ENCODE data around the gene ATP1A3.

DNA sequence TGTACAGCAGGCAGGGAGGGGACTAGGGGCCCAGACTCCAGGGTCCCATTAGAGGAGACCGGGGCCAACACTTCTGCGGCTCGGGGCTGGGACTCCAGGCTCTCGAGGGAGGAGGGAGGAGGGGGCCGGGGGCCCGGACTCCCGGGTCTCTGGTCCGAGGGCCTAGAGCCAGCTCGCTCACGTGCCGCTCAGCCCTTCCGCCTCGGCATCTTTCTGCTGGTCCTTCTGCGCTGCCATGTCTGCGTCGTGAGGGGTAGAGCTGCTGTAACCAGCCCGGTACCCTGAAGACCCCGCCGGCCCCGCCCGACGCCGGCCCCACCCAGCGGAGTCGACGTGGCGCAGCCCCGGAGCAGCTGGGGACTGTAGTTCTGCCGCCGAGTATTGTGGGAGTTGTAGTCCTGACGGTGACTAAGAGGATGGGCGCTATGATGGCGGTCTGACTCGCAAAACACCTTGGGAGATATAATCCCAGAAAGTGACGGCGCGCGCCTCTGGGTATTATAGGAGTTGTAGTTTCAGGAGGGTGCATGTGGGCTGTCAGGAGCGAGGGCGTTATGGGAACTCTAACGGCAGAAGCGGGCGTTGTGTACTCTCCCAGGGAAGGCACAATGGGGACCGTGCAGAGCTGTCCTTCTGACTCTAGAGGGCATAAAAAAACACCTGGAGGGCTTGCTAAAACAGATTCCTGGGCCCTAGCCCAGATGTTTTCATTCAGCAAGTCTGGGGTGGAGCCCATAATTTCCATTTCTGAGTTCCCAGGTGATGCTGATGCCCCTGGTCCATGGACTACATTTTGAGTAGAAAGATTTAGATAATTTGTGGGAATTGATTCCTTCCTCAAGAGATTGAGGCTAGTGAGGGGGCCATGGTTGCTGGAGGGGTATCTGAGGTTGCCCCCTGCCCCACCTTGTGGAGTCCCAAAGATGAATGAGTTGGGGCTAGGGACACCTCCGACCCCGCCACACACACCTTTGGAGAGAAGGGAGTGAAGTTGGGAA, 34.7 kb downstream of the ATP1A3 start, which contains the start of gene RABAC1:
- TF ChIP-seq, protein P1, sequence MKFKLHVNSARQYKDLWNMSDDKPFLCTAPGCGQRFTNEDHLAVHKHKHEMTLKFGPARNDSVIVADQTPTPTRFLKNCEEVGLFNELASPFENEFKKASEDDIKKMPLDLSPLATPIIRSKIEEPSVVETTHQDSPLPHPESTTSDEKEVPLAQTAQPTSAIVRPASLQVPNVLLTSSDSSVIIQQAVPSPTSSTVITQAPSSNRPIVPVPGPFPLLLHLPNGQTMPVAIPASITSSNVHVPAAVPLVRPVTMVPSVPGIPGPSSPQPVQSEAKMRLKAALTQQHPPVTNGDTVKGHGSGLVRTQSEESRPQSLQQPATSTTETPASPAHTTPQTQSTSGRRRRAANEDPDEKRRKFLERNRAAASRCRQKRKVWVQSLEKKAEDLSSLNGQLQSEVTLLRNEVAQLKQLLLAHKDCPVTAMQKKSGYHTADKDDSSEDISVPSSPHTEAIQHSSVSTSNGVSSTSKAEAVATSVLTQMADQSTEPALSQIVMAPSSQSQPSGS (CRISPR knock-in tag; IDR thresholded peaks at IDR 0.05; ENCODE audit: borderline replicate concordance, low read depth): no peak
- TF ChIP-seq, protein P2, sequence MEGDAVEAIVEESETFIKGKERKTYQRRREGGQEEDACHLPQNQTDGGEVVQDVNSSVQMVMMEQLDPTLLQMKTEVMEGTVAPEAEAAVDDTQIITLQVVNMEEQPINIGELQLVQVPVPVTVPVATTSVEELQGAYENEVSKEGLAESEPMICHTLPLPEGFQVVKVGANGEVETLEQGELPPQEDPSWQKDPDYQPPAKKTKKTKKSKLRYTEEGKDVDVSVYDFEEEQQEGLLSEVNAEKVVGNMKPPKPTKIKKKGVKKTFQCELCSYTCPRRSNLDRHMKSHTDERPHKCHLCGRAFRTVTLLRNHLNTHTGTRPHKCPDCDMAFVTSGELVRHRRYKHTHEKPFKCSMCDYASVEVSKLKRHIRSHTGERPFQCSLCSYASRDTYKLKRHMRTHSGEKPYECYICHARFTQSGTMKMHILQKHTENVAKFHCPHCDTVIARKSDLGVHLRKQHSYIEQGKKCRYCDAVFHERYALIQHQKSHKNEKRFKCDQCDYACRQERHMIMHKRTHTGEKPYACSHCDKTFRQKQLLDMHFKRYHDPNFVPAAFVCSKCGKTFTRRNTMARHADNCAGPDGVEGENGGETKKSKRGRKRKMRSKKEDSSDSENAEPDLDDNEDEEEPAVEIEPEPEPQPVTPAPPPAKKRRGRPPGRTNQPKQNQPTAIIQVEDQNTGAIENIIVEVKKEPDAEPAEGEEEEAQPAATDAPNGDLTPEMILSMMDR (IDR thresholded peaks at IDR 0.05): no peak
- no peak for TF ChIP-seq ZNF671 (CRISPR knock-in tag; IDR thresholded peaks at IDR 0.05)
- TF ChIP-seq, protein P3, sequence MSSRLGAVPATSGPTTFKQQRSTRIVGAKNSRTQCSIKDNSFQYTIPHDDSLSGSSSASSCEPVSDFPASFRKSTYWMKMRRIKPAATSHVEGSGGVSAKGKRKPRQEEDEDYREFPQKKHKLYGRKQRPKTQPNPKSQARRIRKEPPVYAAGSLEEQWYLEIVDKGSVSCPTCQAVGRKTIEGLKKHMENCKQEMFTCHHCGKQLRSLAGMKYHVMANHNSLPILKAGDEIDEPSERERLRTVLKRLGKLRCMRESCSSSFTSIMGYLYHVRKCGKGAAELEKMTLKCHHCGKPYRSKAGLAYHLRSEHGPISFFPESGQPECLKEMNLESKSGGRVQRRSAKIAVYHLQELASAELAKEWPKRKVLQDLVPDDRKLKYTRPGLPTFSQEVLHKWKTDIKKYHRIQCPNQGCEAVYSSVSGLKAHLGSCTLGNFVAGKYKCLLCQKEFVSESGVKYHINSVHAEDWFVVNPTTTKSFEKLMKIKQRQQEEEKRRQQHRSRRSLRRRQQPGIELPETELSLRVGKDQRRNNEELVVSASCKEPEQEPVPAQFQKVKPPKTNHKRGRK (CRISPR knock-in tag; IDR thresholded peaks at IDR 0.05; ENCODE audit: borderline replicate concordance): no peak
- TF ChIP-seq, protein P4, sequence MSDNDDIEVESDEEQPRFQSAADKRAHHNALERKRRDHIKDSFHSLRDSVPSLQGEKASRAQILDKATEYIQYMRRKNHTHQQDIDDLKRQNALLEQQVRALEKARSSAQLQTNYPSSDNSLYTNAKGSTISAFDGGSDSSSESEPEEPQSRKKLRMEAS (CRISPR knock-in tag; IDR thresholded peaks at IDR 0.05): peak; percentile 46; the same call in 1 of the 2 replicates
- TF ChIP-seq, protein P5, sequence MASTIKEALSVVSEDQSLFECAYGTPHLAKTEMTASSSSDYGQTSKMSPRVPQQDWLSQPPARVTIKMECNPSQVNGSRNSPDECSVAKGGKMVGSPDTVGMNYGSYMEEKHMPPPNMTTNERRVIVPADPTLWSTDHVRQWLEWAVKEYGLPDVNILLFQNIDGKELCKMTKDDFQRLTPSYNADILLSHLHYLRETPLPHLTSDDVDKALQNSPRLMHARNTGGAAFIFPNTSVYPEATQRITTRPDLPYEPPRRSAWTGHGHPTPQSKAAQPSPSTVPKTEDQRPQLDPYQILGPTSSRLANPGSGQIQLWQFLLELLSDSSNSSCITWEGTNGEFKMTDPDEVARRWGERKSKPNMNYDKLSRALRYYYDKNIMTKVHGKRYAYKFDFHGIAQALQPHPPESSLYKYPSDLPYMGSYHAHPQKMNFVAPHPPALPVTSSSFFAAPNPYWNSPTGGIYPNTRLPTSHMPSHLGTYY (CRISPR knock-in tag; IDR thresholded peaks at IDR 0.05): no peak
- TF ChIP-seq, protein P6, sequence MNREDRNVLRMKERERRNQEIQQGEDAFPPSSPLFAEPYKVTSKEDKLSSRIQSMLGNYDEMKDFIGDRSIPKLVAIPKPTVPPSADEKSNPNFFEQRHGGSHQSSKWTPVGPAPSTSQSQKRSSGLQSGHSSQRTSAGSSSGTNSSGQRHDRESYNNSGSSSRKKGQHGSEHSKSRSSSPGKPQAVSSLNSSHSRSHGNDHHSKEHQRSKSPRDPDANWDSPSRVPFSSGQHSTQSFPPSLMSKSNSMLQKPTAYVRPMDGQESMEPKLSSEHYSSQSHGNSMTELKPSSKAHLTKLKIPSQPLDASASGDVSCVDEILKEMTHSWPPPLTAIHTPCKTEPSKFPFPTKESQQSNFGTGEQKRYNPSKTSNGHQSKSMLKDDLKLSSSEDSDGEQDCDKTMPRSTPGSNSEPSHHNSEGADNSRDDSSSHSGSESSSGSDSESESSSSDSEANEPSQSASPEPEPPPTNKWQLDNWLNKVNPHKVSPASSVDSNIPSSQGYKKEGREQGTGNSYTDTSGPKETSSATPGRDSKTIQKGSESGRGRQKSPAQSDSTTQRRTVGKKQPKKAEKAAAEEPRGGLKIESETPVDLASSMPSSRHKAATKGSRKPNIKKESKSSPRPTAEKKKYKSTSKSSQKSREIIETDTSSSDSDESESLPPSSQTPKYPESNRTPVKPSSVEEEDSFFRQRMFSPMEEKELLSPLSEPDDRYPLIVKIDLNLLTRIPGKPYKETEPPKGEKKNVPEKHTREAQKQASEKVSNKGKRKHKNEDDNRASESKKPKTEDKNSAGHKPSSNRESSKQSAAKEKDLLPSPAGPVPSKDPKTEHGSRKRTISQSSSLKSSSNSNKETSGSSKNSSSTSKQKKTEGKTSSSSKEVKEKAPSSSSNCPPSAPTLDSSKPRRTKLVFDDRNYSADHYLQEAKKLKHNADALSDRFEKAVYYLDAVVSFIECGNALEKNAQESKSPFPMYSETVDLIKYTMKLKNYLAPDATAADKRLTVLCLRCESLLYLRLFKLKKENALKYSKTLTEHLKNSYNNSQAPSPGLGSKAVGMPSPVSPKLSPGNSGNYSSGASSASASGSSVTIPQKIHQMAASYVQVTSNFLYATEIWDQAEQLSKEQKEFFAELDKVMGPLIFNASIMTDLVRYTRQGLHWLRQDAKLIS (CRISPR knock-in tag; IDR thresholded peaks at IDR 0.05; ENCODE audit: borderline replicate concordance): no peak
- TF ChIP-seq, protein P7, sequence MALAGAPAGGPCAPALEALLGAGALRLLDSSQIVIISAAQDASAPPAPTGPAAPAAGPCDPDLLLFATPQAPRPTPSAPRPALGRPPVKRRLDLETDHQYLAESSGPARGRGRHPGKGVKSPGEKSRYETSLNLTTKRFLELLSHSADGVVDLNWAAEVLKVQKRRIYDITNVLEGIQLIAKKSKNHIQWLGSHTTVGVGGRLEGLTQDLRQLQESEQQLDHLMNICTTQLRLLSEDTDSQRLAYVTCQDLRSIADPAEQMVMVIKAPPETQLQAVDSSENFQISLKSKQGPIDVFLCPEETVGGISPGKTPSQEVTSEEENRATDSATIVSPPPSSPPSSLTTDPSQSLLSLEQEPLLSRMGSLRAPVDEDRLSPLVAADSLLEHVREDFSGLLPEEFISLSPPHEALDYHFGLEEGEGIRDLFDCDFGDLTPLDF (CRISPR knock-in tag; IDR thresholded peaks at IDR 0.05): no peak

Measured in WTC11 (cell line).